Stomach (tissue), 9 donors: Measurements from ENCODE around the gene CEMIP. TPM values are rescaled to one million over a fixed set of nuclear protein-coding genes. Genes with fewer than 3 reads are reported as not detected.
A peak's percentile ranks its signal among the peaks of the same experiment; 100 is the strongest.

Experiments
- DNase-seq, 2 donors: peaks; one replicate each; pipeline versions ENCODE4 v3.0.0 to v3.0.0-alpha.2; 2013 to 2019
- H3K27ac ChIP-seq, 5 donors: fragments of 200-600 bp in 4 of 5; sonication (generic) in 4 of 5; one replicate each; pipeline ENCODE4 v1.5.1; 2013 to 2019; ENCODE audit warnings: mild to moderate bottlenecking in 1 of 5, moderate library complexity in 1 of 5
- H3K27me3 ChIP-seq, 3 donors: fragments of 200-600 bp; sonication (generic); one replicate each; pipeline ENCODE4 v1.5.1; 2017 to 2019; ENCODE audit warnings: mixed run types in 1 of 3
- H3K36me3 ChIP-seq, 4 donors: fragments of 200-600 bp; sonication (generic); 1 replicate in 3 of 4; 2 replicates in 1 of 4; pipeline ENCODE4 v1.5.1; 2016 to 2019
- H3K4me1 ChIP-seq, 4 donors: fragments of 200-600 bp; sonication (generic); one replicate each; pipeline ENCODE4 v1.5.1; 2016 to 2019
- H3K4me3 ChIP-seq, 4 donors: fragments of 200-600 bp; sonication (generic) in 3 of 4; one replicate each; pipeline ENCODE4 v1.5.1; 2016 to 2019; ENCODE audit warnings: mild to moderate bottlenecking in 1 of 4
- H3K9me3 ChIP-seq, 4 donors: fragments of 200-600 bp; sonication (generic); one replicate each; pipeline ENCODE4 v1.5.1; 2016 to 2019
- EP300 ChIP-seq: sonication (generic); formaldehyde crosslinking; IDR thresholded peaks from one replicate; pipeline ENCODE4 v1.6.1; 2017; ENCODE audit warnings: antibody characterized with exemption
- POLR2A ChIP-seq, 4 donors: fragments of 450-650 bp; IDR thresholded peaks; one replicate each; pipeline ENCODE4 v1.6.1; 2016; ENCODE audit warnings: antibody characterized with exemption in 4 of 4, control low read depth in 2 of 4, mild to moderate bottlenecking in 1 of 4, moderate library complexity in 1 of 4
- POLR2AphosphoS5 ChIP-seq, 3 donors: sonication (generic); formaldehyde crosslinking; IDR thresholded peaks; one replicate each; pipeline ENCODE4 v1.6.1; 2016; ENCODE audit warnings: antibody characterized with exemption in 3 of 3
- WGBS, 5 donors: extraction: QIAGEN DNeasy Blood & Tissue Kit in 3 of 5; methylation state at CpG; one replicate each; pipeline versions ENCODE4 v1.1.5 to v1.1.7; 2013 to 2018; 5-methylcytosine and 5-hydroxymethylcytosine counted together
- intact Hi-C: fragments of 100-400 bp; cut with DNase I; formaldehyde crosslinking; loops from one replicate; pipeline ENCODE4 v1.15.1; 2023; ENCODE audit warnings: low total_unique reads
- polyA plus RNA-seq, 3 donors: library from polyadenylated mRNA; stranded (reverse); fragments of 200-250 nt; gene quantifications; one replicate each; pipeline ENCODE4 v1.2.3, GENCODE V29; 2013
- total RNA-seq, 5 donors: library from RNA; depleted of rRNA; stranded (reverse); fragments of >200 nt; gene quantifications; one replicate each; pipeline versions ENCODE4 v1.1.0 to v1.2.3, GENCODE V29; 2014 to 2016
- TF ChIP-seq, protein P1 (sequence below), 7 experiments: fragments of 450-650 bp in 4 of 7; fragments of 200-600 bp in 3 of 7; sonication (generic) in 3 of 7; IDR thresholded peaks; one replicate each; pipeline ENCODE4 v1.5.1; 2016 to 2019; ENCODE audit warnings: antibody characterized with exemption in 7 of 7, control low read depth in 2 of 7, mild to moderate bottlenecking in 1 of 7
- donor health status: healthy with polysubstance abuse.
- donor health status: Bipolar disorder and iron deficiency.
- donor health status: healthy.

Gene CEMIP
- total and polyA plus RNA-seq, 8 donors = 0.53 to 2.6 (median 1.4) TPM; not detected in 4

GRCh38 chr15:80929689-80930088 lies 150.5 kb downstream of the CEMIP start:
- no peaks in the 10 kb centered on the region for H3K9me3 ChIP-seq
- intact Hi-C loops = no loop called here
- H3K4me3 ChIP-seq = no peak overlapping the region
- TF ChIP-seq POLR2AphosphoS5 (IDR thresholded peaks at IDR 0.05) (no peak), EP300 (no peak), POLR2A (IDR thresholded peaks at IDR 0.05) (no peak)
- TF ChIP-seq, protein P1, sequence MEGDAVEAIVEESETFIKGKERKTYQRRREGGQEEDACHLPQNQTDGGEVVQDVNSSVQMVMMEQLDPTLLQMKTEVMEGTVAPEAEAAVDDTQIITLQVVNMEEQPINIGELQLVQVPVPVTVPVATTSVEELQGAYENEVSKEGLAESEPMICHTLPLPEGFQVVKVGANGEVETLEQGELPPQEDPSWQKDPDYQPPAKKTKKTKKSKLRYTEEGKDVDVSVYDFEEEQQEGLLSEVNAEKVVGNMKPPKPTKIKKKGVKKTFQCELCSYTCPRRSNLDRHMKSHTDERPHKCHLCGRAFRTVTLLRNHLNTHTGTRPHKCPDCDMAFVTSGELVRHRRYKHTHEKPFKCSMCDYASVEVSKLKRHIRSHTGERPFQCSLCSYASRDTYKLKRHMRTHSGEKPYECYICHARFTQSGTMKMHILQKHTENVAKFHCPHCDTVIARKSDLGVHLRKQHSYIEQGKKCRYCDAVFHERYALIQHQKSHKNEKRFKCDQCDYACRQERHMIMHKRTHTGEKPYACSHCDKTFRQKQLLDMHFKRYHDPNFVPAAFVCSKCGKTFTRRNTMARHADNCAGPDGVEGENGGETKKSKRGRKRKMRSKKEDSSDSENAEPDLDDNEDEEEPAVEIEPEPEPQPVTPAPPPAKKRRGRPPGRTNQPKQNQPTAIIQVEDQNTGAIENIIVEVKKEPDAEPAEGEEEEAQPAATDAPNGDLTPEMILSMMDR (IDR thresholded peaks at IDR 0.05) = no peak
- peaks cover 0 to 19% (median 5%) of the 10 kb centered on the region in 4 donors for H3K4me1 ChIP-seq
- no peaks in the 10 kb centered on the region for H3K27me3 ChIP-seq
- H3K27ac ChIP-seq = no peak overlapping the region
- no peaks in the 10 kb centered on the region for H3K36me3 ChIP-seq
- 69 to 88% (median 82%) methylated on average over 4 of the region's 4 CpGs for WGBS, 5 donors
- no peak for DNase-seq

DNA sequence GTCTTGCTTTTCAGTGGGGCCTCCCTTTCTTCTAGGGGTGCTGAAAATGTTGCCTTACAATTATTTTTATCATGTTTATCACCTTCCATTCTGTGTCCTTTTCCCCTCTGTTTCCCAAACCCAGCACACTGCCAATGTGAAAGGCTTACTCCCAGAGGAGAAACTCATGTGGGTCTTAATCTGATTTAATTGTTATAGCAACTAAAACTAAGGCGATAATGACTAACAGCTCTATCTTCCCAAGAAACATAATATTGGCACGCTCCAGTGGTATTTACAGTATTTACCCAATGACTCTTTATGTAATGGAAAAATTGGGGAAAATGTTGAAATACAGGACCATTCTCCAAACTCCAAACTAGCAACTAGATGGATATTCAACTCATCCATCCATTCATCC lies 152.0 kb downstream of the CEMIP start:
- intact Hi-C loops = no loop called here
- Histone ChIP-seq H3K4me1 (peaks cover 0 to 19% (median 5%) of the 10 kb centered on the region in 4 donors), H3K36me3 (no peaks in the 10 kb centered on the region), H3K27me3 (no peaks in the 10 kb centered on the region), H3K27ac (no peak overlapping the region), H3K4me3 (no peak overlapping the region), H3K9me3 (no peaks in the 10 kb centered on the region)
- TF ChIP-seq EP300 (no peak), POLR2A (IDR thresholded peaks at IDR 0.05) (no peak), POLR2AphosphoS5 (IDR thresholded peaks at IDR 0.05) (no peak)
- TF ChIP-seq, protein P1 (IDR thresholded peaks at IDR 0.05) = no peak
- WGBS, 5 donors = 82 to 94% (median 89%) methylated on average over 2 of the region's 2 CpGs
- DNase-seq = no peak

- Histone ChIP-seq H3K4me3 (no peak overlapping the region), H3K36me3 (peaks cover 0 to 6% (median 3%) of the 10 kb centered on the region in 4 donors), H3K4me1 (peaks cover 0 to 19% (median 5%) of the 10 kb centered on the region in 4 donors), H3K9me3 (no peaks in the 10 kb centered on the region), H3K27me3 (no peaks in the 10 kb centered on the region), H3K27ac (peak overlapping the region in 3 of 5 donors; percentile 54 to 71 (median 57))
- no peak for DNase-seq
- peak in 1 of 3 donors; percentile 66 for TF ChIP-seq POLR2AphosphoS5 (IDR thresholded peaks at IDR 0.05)
- TF ChIP-seq EP300 = peak; percentile 8
- no peak for TF ChIP-seq POLR2A (IDR thresholded peaks at IDR 0.05)
- TF ChIP-seq, protein P1 (IDR thresholded peaks at IDR 0.05) = no peak
- WGBS, 5 donors = 90 to 93% (median 92%) methylated on average over 18 to 20 of the region's 20 CpGs
- intact Hi-C loops = no loop called here
These were observed 152.7 kb downstream of the CEMIP start for GRCh38 chr15:80931721-80932512.

DNA sequence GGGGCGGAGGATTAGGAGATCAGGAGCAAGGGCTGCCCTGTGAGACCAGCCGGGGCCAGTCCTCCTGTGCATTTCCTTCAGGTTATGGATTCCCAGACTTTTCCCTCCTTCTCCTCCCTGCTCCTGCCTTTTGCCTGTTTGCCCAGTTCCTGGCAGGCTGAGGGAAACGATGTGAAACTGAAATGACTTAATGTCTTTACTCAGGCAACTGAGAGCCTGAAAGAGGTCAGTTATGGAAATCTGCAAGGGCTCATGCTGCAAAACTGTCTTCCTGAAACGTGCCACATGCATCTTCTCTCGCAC lies 153.3 kb downstream of the CEMIP start:
- 52 to 77% (median 70%) methylated on average over 5 of the region's 5 CpGs for WGBS, 5 donors
- H3K27ac ChIP-seq = peak overlapping the region in 3 of 5 donors; percentile 54 to 71 (median 57)
- DNase-seq = peak in 1 of 2 donors; percentile 48
- H3K36me3 ChIP-seq = peaks cover 0 to 8% (median 3%) of the 10 kb centered on the region in 4 donors
- H3K27me3 ChIP-seq = no peaks in the 10 kb centered on the region
- no peak overlapping the region for H3K4me3 ChIP-seq
- no peak for TF ChIP-seq POLR2A (IDR thresholded peaks at IDR 0.05)
- H3K4me1 ChIP-seq = peaks cover 0 to 19% (median 5%) of the 10 kb centered on the region in 4 donors
- intact Hi-C loops = no loop called here
- H3K9me3 ChIP-seq = no peaks in the 10 kb centered on the region

DNA sequence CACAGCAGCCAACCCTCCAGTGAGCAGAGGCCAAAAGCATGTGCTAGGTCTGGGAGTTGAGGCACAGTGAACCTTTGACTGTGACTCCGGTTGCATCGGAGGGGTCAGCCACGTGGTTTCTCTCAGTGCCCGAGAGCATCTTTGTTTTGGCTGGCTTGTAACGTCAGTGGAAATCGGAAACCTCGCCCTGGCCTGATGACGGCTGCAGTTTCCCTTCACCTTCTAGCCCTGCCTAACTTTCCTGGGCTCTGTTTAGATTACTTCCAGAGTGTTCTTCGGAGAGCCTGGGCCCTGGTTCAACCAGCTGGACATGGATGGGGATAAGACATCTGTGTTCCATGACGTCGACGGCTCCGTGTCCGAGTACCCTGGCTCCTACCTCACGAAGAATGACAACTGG lies 153.8 kb downstream of the CEMIP start:
- TF ChIP-seq EP300 (peak; percentile 70), POLR2A (IDR thresholded peaks at IDR 0.05) (no peak), POLR2AphosphoS5 (IDR thresholded peaks at IDR 0.05) (peak in 1 of 3 donors; percentile 59)
- TF ChIP-seq, protein P1 (IDR thresholded peaks at IDR 0.05) = no peak
- Histone ChIP-seq H3K27me3 (no peaks in the 10 kb centered on the region), H3K4me1 (peaks cover 0 to 19% (median 5%) of the 10 kb centered on the region in 4 donors), H3K36me3 (peaks cover 0 to 10% (median 3%) of the 10 kb centered on the region in 4 donors), H3K27ac (peak overlapping the region in 3 of 5 donors; percentile 54 to 71 (median 57)), H3K4me3 (no peak overlapping the region), H3K9me3 (no peaks in the 10 kb centered on the region)
- DNase-seq = peak in 1 of 2 donors; percentile 72
- intact Hi-C loops = no loop called here
- WGBS, 5 donors = 56 to 77% (median 73%) methylated on average over 15 of the region's 15 CpGs
